GM18517 (cell line): ENCODE results near the gene RHAG.
"Not testable (repeated sequence)": the region's sequence is repeated elsewhere in the genome, so short reads cannot be mapped to it uniquely, and the experiment has no call there.

Experiments
- ATAC-seq: cut with Tn5 transposase; IDR thresholded peaks from one replicate; pipeline ENCODE4 v1.9.1; 2021; ENCODE audit warnings: mild to moderate bottlenecking, moderate library complexity; ENCODE audit not compliant: unreplicated experiment

The RHAG gene

DNA sequence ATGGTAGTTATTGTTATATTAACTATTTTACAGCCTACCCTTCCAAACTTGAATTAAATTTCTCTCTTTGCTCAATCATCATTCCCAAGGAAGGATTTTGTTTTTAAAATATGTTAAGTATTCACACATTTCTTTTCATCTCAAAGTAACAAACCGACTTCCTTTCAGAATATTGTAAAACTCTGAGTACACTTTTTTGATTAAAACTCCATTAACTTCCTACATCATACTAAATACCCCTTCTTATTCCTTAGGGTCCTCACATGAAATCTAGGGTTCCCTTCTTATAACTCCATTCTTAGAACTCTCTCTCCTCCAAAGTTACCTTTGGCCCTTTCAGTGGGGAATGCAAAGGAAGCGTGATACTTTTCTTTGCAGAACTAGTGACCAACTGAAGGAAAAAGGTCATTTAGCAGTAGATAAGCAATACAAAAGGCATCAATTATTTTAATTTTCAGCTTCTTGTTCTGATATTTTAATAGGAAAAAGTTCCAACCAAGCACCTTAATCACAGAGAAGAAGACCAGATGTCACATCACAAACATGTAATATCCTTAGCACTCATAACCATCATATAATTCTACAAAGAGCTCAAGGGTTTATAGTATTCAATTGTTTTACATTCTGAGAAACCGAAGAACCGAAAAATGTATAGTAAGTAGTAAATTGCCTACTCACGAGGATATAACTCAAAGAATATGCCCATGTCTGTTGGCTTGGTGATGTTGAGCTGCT is 494 bp downstream of the RHAG start:
- ATAC-seq: no peak

DNA sequence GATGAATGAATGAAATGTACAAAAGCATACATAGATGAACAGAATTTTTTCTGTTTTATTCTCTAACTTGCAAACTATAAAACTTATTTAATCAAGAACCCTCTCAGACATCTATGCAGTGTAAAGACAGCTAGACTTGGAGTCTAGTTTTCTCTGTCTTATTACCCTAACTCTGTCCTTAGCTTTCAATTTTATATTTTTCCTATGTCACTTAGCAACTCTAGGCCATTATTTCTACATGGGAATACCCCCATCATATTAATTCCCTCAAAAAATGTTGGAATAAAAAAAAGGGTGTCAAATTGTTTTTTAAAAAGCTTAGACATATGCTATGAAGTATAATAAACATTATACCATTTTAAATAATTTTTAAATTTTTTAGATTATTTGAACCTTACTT is 1.2 kb downstream of the RHAG start:
- ATAC-seq: no peak

DNA sequence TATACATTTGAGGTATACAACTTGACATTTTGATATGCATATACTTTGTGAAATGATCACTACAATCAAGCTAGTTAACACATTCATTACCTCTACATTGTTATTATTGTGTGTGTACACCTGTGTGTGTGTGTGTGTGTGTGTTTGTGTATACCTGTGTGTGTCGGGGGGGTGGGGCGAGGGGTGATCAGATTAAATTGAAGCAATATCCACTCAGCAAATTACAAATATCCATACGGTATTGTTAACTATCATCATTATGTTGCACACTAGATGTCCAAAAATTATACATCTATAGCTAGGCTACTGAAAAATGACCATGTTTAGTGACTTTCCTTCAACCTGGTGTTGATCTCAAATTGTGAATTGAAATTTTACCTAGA is 1.8 kb downstream of the RHAG start:
- no peak for ATAC-seq

DNA sequence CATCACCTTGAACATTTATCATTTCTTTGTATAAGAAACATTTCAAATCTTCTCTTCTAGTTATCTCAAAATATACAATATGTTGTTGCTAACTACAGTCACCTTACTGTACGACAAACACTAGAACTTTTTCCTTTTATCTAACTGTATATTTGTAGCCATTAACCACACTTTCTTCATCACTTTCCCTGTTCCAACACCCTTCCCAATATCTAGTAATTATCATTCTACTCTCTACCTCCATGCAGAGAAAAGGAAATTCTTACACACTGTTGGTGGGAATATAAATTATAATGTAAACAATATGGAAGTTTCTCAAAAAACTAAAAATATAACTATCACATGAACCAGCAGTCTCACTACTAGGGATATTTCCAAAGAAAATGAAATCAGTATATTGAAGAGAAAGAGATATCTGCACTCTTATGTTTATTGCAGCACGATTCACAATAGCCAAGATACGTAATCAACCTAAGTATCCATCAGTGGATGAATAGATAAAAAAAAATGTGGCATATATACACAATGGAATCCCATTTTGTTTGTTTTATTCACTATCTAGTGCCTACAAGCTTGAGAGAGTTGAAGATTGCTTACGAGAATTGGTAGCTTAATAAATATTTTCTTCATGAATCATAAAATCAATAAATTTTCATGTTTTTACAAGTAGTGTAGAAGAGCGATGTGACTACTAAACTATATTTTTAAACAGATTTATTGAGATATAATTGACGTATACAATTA is 2.4 kb downstream of the RHAG start:
- no peak for ATAC-seq

DNA sequence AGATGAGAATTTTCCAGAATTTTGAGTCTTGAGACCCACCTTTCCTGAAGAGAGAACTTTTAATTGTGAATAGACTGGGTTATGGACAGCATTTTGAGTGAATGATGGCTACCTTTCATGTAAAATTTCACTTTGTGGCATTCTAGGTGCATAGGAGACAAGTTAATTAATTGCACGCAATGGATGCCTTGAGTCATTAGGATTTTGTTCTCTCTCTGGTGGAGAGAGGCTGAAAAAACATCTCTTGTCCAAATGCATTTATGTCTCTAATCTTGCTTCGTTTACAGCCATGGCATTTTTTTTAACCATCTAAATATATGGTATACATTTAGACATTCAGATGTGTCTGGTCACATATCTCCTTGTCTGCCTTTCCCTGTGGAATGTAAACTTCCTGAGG is 3.1 kb downstream of the RHAG start:
- no peak for ATAC-seq

DNA sequence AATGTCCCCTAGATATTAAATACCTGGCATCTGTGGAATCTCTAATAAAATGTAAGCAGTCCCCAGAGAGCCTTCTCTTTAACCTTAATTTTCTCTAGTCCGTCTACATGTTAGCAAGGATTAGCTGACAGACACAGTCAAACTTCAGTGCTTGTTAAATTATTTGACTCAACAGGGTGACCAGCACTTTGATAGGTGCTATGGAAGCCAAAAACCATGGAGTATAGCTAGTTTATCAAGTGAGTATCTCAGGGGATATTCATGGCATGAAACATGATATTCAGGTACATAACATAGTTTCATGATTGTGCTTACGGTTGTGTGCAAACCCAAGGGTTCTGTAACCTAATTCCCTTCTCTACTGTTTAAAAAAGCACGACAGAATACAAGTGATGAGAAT is 3.9 kb downstream of the RHAG start:
- no peak for ATAC-seq

DNA sequence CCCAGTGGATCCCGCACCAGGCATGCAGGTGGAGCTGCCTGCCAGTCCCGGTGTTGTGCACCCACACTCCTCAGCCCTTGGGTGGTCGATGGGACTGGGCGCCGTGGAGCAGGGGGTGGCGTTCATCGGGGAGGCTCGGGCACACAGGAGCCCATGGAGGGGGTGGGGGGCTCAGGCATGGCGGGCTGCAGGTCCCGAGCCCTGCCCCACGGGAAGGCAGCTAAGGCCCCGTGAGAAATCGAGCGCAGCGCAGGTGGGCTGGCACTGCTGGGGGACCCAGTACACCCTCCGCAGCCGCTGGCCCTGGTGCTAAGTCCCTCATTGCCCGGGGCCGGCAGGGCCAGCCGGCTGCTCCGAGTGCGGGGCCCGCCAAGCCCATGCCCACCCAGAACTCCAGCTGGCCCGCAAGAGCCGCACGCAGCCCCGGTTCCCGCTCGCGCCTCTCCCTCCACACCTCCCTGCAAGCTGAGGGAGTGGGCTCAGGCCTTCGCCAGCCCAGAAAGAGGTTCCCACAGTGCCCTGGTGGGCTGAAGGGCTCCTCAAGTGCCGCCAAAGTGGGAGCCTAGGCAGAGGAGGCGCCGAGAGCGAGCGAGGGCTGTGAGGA is 7.1 kb downstream of the RHAG start:
- ATAC-seq: not testable (repeated sequence)

DNA sequence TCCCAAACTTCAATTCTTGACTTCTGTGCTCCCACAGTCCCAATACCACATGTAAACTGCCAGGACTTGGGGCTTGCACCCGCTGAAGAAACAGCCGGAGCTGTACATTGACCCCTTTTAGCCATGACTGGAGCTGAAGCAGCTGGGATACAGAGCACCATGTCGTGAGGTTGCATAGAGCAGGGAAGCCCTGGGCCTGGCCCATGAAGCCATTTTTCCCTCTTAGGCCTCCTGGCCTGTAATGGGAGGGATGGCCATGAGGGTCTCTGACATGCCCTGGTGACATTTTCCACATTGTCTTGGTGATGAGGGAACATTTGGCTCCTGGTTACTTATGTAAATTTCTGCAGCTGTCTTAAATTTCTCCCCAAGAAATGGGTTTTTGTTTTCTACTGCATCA is 9.8 kb downstream of the RHAG start:
- ATAC-seq: no peak

DNA sequence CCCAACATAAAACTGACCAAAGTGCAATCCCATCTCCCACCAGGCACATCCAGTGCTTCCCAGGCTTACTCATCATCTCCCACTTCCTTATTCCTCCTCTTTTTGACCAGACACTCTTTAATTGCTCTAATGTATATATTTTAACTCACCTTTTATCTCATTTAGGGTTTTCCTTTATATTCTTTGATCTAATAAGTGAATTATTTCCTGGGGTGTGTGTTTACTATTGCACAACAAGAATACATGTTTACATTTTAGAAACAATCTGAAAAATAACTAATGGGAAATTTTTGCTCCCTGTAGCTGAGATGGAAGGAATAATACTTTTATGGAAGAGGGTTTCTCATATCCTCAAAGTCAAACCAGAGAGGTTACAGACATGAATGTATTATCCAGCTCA is 18.4 kb downstream of the RHAG start:
- ATAC-seq: no peak

DNA sequence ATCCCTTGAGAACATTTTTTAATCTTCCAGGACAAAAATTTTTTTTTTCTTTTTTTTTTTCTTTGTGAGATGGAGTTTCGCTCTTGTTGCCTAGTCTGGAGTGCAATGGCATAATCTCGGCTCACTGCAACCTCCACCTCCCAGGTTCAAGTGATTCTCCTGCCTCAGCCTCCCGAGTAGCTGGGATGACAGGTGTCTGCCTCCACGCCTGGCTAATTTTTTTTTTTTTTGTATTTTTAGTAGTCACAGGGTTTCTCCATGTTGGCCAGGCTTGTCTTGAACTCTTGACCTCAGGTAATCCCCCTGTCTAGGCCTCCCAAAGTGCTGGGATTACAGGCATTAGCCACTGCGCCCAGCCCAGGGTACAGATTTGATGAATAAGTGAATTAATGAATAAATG is 22.5 kb downstream of the RHAG start:
- ATAC-seq: not testable (repeated sequence)

DNA sequence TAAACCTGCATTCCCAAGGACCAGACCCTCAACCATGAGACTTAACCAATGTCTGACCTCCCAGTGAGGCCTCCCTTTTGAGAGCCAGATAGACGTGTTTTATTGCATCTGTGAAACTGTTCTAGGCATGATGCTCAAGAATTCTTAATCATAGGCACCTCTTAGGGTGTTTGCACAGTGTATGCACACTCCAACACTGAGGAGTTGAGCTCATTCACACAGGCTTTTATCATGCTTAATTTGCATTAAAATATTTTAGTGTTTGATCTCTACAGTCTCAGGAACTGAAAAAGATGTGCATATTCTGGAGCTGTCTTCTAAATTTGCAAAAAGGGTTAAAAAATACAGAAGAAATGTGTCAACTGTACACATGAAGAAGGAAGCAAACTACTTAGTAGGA is 27.4 kb downstream of the RHAG start:
- no peak for ATAC-seq

DNA sequence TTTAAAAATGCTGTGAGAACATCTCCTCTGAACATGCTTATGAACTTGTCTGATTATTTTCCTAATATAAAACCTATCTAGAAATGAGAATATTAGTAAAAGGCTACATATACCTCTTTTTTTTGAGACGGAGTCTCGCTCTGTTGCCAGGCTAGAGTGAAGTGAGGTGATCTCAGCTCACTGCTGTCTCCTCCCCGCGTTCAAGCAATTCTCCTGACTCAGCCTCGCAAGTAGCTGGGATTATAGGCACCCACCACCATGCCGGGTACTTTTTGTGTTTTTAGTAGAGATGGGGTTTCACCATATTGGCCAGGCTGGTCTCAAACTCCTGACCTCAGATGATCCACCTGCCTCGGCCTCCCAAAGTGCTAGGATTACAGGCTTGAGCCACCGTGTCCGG is 28.4 kb downstream of the RHAG start:
- not testable (repeated sequence) for ATAC-seq

DNA sequence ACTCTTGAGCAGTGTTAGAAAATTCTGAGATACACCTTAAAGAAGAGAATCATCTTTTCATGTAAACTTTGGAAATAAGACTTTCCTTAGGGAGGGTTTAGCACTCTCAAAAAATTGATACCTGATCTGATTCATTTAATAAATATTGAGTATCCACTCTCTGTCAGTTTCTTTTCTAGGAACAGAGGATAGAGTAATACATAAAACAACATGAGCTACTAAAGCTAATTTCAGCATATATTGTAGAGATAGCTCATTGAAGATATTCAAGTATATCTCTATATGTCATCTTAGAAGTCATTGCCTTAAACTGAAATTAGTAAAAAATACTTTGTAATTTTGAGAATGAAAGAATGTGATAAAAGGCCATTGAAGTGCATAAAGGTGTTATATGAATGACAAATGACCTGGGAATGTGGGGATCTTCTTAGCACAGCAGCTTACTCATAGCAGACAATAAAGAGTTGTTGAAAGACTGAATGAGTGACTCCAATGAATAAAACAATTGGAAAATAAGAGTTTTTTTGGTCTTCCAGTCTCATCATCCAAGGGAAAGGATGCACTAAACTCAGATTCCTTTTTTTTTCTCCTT is 29.2 kb downstream of the RHAG start:
- peak; percentile 10 for ATAC-seq

DNA sequence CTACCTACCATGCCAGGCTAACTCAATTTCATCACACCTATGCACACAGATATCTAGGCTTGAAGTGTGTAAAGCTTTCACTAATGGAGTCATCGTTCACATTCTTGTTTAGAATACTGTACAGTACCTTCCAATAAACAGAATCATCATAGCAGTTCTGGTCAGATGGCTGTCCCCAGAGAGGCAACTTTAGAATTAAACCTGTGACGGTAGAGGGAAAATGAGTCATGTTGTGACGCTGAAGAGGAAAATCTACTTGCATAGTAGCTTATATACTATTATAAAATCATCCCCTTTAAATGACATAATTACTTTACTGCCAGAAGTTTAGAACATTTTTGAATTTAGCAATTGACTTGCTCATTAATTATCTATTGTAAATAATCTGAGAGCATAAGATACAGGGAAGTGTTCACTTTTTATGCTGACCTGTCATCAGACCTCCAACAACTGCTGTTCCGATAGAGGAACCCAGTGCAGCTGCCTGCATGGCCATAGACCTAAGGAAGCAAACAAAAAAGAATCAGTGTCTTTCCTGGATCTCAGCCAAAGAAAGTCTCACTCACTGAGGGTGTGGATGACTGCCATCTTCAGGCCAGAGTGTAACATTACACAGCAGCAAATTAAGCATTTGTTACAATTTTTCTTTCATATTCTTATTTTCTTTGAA is 29.8 kb downstream of the RHAG start:
- ATAC-seq: peak; percentile 94

DNA sequence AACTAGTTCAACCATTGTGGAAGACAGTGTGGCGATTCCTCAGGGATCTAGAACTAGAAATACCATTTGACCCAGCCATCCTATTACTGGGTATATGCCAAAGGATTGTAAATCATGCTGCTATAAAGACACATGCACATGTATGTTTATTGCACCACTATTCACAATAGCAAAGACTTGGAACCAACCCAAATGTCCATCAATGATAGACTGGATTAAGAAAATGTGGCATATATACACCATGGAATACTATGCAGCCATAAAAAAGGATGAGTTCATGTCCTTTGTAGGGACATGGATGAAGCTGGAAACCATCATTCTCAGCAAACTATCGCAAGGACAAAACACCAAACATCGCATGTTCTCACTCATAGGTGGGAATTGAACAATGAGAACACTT is 32.6 kb downstream of the RHAG start:
- ATAC-seq: not testable (repeated sequence)

DNA sequence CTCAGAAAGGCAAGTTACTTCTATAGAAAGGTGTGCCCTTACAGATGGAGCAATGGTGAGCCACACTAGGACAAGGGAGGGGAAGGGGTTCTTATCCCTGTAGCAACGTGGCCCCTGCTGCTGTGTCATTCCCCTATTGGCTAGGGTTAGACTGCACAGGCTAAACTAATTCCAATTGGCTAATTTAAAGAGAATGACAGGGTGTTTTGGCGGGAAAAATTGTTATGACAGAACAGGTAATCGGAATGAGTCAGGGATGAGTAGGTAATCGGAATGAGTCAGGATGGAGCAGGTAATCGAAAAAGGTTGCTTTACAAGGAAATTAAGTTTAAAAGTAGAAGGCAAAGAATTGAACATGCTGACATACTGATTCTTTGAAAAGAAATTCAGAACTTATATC is 49.4 kb downstream of the RHAG start:
- not testable (repeated sequence) for ATAC-seq

DNA sequence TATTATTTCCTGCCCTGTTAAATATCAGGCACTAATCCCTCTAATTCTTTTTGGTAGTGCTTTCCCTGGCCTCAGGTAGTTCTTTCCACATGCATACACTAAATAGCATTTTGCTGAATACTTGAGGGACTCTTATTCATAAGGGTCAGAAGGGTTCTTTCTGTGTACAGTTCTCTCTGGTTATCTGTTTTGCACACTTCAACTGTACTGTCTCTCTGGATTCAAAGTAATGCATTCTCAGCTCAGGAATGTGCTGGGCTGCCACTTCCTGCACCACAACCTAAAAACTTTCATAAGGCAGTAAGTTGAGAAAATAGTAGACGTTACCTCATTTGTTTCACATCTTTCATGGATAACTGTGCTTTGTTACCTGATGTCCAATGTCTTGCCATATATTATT is 54.1 kb downstream of the RHAG start:
- no peak for ATAC-seq

DNA sequence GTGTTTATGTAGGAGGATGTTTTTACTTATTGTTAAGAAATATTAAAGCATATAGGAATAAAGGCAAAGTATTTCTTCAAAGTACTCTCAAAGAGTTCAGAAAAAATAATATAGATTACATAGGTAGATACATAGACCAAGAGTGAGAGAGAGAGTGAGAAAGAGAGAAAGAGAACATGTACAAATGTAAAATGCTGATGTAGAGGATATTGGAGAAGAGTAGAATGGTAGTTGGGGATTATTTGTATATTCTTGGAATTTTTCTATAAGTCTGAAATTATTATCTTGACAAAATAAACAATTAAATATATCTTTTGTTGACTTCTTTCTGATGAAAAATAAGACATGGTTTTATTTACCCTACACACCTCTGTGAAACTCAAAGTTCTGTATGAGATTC is 57.0 kb downstream of the RHAG start:
- ATAC-seq: no peak

DNA sequence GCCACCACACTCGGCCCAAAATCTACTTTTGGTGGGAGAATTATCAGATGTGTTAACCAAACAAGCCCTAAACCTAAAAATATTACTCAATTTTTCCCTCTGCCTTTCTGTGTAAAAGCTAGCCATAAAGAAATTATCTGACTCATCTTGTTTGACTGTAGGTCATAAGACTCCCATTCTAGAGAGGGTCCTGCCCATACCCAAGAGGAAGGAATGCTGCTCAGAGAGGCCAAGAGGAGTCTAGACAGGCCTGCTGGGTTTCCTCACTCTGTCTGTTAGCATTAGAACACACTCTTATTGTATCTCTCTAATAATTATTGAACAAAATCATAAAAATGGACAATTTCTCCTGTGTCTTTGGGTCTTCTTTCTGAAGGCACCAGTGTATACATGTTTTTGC is 60.0 kb downstream of the RHAG start:
- no peak for ATAC-seq

DNA sequence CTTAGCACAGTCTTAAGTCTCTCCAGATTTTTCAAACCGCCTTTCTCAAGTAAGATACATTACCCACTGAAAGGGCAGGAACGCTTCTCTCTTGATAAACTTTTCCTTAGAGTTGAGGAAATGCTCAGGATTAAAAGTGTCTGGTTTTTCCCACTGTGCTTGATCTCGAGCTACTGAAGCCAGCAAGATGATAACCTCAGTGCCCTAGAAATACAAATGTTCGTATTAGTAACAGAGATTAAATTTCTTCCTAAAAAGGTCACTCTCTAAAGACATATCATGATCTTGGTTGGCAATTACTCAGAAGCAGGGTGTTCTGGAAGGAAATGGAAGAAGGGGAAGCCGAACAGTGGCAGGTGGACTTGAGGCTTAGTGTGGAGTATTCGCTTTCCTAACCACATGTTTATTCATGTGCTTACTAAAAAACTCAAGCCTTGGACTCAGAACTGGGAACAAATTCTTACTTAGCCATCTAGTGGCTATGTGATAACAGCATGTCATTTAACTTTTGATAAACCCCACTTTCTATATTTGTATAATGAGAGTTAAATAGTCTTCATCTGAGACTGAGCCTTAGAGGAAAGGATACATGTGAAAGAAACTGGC is 66.1 kb downstream of the RHAG start:
- no peak for ATAC-seq

DNA sequence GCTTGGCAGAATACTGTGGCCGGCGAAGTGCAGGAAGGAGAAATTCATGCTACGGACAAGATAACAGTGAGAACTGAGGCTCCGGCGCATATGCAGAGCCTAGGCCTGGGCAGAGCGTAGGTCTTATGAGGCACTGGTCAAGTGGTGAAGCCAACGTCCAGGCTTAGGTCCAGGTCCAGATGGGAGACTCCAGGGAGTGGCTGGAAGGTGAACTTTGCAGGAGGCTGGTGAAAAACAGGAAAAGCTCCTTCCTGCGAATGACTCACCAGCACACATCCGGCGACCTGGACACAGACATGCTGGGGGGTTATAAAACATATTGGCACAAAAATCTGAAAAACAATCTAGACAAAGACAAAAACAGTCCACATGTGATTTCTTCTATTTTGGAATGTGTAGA is 70.8 kb downstream of the RHAG start:
- ATAC-seq: no peak
